ENCODE results near the gene LENG1. TPM values are rescaled to one million over a fixed set of nuclear protein-coding genes. Genes with fewer than 3 reads are reported as not detected.

LENG1 gene
- total RNA-seq, 2 experiments from 2014 or later = 7.6 to 9.1 TPM

- no peak for DNase-seq
- Mint-ChIP-seq H3K36me3 (ENCODE audit: low read depth) (peaks cover 35% of the 10 kb centered on the region), H3K4me3 (no peak overlapping the region), H3K4me1 (peaks cover 23% of the 10 kb centered on the region), H3K27me3 (no peaks in the 10 kb centered on the region), H3K27ac (no peak overlapping the region), H3K9me3 (no peaks in the 10 kb centered on the region)
- ChIA-PET POLR2A (no interaction called here), CTCF (interaction anchor here (1.2 kb wide), 1 partner anchor 10 kb away, joined by 3 read pairs; no protein-coding TSS in a partner anchor)
Observed at GRCh38 chr19:54107876-54108490, 51.5 kb downstream of the LENG1 start.

GRCh38 chr19:54106716-54107115 lies 52.8 kb downstream of the LENG1 start:
- Mint-ChIP-seq H3K9me3 (no peaks in the 10 kb centered on the region), H3K27ac (peak overlapping the region; percentile 57), H3K4me1 (peaks cover 28% of the 10 kb centered on the region), H3K4me3 (no peak overlapping the region), H3K27me3 (no peaks in the 10 kb centered on the region), H3K36me3 (ENCODE audit: low read depth) (peaks cover 32% of the 10 kb centered on the region)
- DNase-seq = no peak
- ChIA-PET CTCF (interaction anchor here (1.2 kb wide), 1 partner anchor 11 kb away, joined by 3 read pairs; no protein-coding TSS in a partner anchor), POLR2A (no interaction called here)

- Mint-ChIP-seq H3K27me3 (no peaks in the 10 kb centered on the region), H3K9me3 (no peaks in the 10 kb centered on the region), H3K27ac (no peak overlapping the region), H3K4me1 (peaks cover 29% of the 10 kb centered on the region), H3K4me3 (no peak overlapping the region), H3K36me3 (ENCODE audit: low read depth) (peaks cover 28% of the 10 kb centered on the region)
- DNase-seq = no peak
- POLR2A ChIA-PET = no interaction called here
- CTCF ChIA-PET = no interaction called here
Observed at GRCh38 chr19:54105796-54106195, 53.7 kb downstream of the LENG1 start.

Other genes with a start within 250 kb of the LENG1 start
- not detected for gene CACNG8, start 196.8 kb downstream of the LENG1 start, total RNA-seq
- not detected for gene CACNG6, start 168.1 kb downstream of the LENG1 start, total RNA-seq
- not detected for gene VSTM1, start 95.8 kb downstream of the LENG1 start, total RNA-seq
- gene TARM1, start 78.4 kb downstream of the LENG1 start, total RNA-seq = not detected
- under 1 TPM; 0.15 to 0.32 TPM for gene OSCAR, start 58.9 kb downstream of the LENG1 start, total RNA-seq
- 100 to 1,000 TPM; 128 to 148 TPM for gene NDUFA3, start 56.9 kb downstream of the LENG1 start, total RNA-seq
- gene TFPT, start 44.1 kb downstream of the LENG1 start, total RNA-seq = 10 to 100 TPM; 39.5 to 42.4 TPM
- 10 to 100 TPM; 74.1 to 83.8 TPM for gene PRPF31, start 44.0 kb downstream of the LENG1 start, total RNA-seq
- gene CNOT3, start 22.0 kb downstream of the LENG1 start, total RNA-seq = 10 to 100 TPM; 63.7 to 64.8 TPM
- gene TMC4, start 13.4 kb upstream of the LENG1 start, total RNA-seq = 1 to 10 TPM; 4.6 to 4.9 TPM
- 10 to 100 TPM; 56.0 to 61.0 TPM for gene MBOAT7, start 29.9 kb upstream of the LENG1 start, total RNA-seq
- gene TSEN34, start 31.6 kb upstream of the LENG1 start, total RNA-seq = 10 to 100 TPM in 1 of 2 experiments, 1 to 10 TPM in 1; 7.9 to 10.2 TPM
- gene RPS9, start 41.1 kb upstream of the LENG1 start, total RNA-seq = 1,000 to 10,000 TPM; 1,257 to 1,351 TPM
- 1 to 10 TPM in 1 of 2 experiments, under 1 TPM in 1; 0.62 to 2.0 TPM for gene LILRB3, start 63.3 kb upstream of the LENG1 start, total RNA-seq
- gene LILRA6, start 83.1 kb upstream of the LENG1 start, total RNA-seq = under 1 TPM; 0.37 to 0.45 TPM
- gene LILRB5, start 97.6 kb upstream of the LENG1 start, total RNA-seq = not detected
- not detected for gene LILRB2, start 121.4 kb upstream of the LENG1 start, total RNA-seq
- gene LILRA5, start 153.4 kb upstream of the LENG1 start, total RNA-seq = not detected
- not detected for gene LILRA4, start 179.4 kb upstream of the LENG1 start, total RNA-seq
- gene LAIR1, start 205.2 kb upstream of the LENG1 start, total RNA-seq = 10 to 100 TPM; 54.0 to 59.3 TPM

All from activated CD4-positive, alpha-beta T cell treated with anti-CD3 and anti-CD28 coated beads, Interleukin-2, amount 10 ng/mL, durations not matched to agents 7 days and 5 days (primary cell).